NCI-H748 (cell line): Measurements from ENCODE around the gene ACR.

Source experiments
- DNase-seq: peaks from one replicate; lab custom pipeline; 2025; ENCODE audit not compliant: unreplicated experiment; lab: John Stamatoyannopoulos, UW

Gene ACR

DNA sequence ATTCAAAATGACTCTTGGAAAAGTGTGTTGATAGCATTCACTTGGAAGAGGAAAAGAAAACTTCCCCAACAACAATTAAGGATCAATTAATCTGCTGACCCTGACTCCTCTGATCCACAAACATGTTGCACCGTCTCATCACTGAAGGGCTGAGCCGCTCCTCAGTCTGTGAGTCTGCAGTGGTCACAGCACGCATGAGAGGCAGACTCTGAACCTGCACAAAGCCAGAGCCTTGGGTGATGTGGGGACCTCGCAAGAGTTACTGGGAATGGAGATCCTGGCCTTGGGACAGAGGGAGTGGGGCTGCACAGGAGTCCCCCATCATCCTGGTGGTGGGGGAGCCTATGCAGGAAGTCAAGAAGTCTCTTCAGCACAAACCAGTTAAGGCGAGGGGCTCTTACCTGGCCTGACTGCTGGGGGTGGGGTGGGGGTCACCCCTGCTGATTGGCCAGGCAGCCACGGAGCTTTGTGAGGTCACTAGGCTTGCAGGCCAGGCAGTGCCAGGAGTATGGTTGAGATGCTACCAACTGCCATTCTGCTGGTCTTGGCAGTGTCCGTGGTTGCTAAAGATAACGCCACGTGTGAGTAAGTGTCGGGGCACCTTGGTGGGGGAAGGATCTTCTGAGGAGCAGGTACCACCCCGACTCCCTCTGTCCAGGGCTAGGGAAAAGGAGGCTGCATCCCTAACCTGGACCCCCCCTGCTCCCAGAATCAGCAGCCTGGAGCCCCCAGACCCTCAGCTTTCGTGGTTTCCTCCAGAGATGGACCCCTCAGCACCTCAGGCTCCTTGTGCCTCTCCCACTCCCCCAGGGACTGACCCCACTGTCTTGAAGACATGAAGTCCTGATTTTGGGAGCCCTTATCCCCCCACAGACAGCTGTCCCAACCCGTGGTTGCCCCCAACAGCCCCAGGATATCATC, at the start of gene ACR:
ACR (plus strand) TSS at position 477 of the 921 bp plus-strand sequence; CDS start at position 509, 32 bp downstream.
- DNase-seq = no peak

DNA sequence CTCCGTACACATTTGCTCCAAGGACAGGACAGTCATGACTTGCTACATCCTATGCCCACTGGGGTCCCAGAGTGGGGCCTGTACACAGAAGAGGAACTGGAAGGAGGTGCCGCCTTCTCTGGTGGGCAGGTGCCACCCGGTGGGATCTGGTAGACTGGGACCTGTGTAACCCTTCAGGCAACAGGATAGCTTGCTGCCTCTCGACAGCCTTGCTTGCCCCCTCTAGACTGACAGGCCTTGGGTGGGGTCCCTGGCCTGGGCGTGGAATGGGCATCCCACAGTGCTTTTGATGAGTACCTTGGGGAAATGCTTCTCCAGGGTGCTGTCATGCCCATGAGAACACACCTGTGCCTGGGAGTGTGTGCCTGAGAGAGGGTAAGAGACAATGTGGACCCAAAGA, 49.6 kb upstream of the ACR start:
- no peak for DNase-seq

DNA sequence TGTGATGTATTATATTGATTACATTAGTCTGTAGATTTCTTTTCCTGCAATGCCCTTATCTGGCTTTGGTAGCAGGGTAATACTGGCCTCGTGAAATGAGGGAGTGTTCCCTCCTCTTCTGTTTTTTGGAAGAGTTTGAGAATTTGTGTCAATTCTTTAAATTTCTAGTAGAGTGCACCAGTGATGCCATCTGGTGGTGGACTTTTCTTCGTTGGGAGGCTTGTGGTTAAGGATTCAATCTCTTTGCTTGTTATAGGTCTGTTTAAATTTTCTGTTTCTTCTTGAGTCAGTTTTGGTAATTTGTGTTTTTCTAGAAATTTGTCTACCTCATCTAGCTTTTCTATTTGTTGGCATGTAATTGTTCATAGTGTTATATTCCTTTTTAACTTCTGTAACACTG, 46.5 kb upstream of the ACR start:
- DNase-seq = peak; percentile 44

DNA sequence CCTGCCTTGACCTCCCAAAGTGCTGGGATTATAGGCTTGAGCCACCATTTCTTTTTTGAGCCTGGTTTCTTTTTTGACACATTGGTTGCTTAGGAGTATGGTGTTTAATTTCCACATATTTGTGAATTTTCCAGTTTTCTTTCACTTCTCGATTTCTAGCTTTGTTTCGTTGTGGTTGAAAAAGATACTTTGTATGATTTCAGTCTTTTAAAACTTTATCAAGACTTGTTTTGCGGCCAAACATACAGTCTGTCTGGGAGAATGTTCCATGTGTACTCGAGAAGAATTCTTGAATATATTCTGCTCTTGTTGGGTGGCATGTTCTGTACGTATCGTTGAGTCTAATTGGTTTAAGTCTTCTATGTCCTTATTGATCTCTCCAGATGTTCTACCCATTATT, 44.5 kb upstream of the ACR start:
- DNase-seq = no peak

DNA sequence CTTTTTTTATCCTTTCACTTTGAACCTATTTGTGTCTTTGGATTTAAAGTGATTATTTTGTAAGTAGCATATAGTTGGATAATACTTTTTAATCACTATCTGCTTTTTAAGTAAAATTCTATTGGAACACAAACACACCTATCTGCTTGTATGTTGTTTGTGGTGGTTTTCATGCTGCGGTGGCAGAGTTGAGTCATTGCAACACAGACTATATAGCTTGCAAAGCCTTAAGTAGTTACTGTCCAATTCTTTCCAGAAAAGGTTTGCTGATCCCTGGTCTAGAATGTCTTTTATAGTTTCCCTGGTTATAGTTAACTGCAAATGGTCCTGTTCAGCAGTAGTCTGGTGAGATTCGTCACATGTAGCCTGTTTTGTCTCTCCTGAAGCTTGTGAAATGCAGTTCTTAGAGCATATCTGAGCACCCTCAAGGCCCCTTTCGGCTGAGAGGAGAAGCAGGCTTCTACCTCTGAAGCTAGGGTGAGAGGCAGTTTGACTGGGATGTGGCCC, 43.9 kb upstream of the ACR start:
- DNase-seq = no peak

DNA sequence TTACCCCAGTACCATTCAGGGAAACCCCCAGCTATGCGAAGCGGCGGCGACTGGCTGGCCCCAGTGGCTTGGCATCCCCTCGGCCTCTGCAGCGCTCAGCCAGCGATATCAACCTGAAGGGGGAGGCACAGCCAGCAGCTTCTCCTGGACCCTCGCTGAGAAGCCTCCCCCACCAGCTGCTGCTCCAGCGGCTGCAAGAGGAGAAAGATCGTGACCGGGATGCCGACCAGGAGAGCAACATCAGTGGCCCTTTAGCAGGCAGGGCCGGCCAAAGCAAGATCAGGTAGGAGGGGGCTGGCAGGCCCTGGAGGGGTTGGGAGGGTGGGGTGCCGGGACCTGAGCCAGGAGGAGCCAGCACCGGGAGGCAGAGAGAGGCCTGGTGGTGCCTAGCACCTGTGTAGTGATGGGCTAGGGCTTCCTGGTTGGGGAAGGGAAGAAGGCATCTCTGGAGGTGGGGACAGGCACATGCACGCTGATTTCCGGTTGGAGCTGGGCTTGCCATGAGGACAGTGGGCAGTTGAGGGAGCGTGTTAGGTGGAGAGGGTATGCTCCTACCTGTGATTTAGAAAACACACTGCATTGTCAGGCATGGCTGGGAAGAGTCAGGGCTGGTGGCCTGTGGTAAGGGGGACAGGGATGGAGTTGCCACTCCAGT, 43.1 kb upstream of the ACR start:
- DNase-seq = no peak

DNA sequence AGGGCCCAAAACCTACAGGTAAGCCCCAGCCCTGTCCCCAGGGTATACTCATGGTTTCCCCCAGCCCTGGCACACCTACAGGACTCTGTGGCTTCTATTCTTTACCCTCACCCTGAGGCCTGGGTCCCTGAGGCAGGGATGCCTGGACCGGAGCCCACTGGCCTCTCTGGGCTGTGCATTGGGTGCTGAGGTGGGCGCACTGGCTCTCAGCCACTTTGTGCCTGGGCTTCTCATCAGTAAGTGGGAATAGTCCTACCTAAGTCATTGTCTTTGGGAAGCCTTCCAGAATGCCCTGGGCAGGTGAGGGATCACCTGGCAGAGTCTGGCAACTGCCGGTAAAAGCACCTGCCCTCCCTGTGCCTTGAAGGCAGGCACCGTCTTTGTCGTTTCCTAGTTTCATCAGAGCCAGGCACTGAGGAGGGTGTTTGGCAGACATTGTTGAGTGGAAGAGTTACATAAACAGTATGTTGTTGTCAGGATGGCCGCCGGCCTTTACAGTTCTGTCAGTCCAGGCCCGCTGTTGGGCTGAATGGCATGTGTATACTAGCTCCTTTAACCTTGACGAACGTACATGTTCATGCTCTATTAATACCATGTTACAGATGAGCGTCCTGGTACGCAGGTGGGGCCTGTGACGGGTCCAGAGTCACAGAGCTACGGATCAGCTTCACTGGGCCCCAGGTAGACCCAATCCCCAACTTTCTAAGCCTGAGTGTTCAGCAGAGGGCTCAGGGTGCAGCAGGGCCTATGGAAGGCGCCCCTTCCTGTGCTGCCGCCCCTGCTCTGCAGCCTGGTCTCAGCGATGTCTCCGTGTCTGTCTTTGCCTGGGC, 42.4 kb upstream of the ACR start:
- DNase-seq = no peak

DNA sequence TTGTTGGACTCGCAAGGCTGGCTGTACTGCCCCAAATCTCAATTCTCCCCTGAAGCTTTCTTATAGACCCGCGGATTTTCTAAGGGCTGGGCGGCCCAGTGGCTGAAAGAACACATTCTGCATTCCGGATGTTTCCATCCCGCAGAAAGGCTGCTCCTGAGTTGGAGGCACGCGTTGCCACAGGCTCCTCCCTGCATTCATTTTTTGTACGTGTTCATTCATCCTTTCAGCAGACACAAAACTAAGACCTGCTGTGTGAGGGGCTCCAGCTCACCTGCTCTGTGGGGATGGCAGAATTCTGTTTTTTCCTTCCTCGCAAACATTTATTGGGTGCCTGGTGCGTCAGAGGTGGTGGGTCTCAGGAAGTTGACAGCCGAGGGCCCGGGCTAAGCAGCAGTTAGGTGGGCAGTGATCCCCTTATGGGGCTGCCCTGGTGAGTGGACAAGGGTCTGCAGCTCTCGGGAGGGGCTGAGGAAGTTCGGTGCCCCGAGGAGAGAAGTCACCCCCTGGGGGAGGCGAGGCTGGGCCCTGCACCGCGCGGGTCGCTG, 41.7 kb upstream of the ACR start:
- no peak for DNase-seq

DNA sequence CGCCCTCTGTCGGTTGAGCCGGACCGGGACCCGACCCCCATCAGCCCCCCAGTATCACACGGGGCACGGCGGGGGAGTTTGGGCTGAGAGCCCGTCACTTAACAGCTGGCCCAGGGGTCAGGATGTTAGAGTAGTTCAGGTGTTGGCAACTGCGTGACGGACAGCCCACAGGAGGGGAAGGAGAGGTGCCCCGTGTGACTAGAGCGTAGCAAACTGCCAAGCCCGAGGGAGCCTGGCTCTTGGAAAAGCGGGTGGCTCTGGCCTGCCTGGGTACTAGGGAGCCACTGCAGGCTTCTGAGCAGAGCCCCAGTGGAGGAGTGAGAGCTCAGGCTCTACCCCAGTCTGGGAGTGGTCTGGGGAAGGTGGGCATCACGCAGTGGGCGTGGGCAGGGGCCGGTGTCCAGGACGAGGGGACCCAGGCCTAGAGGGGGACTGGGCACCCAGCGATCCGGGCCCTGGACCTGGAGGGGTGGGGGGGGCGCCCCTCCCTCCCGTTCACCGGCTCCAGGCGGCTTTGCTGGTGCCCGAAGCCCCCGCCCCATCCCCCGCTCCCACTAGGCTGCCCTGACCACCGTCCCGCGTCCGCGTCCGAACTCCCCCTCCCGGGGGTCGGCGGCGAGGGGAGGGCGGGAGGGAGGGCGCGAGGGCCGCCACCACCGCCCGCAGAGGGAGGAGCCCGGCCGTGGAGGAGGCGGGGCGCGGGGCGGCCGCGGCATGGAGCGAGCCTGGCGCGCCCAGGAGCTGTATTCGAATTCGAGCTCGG, 41.0 kb upstream of the ACR start:
- peak; percentile 47 for DNase-seq

DNA sequence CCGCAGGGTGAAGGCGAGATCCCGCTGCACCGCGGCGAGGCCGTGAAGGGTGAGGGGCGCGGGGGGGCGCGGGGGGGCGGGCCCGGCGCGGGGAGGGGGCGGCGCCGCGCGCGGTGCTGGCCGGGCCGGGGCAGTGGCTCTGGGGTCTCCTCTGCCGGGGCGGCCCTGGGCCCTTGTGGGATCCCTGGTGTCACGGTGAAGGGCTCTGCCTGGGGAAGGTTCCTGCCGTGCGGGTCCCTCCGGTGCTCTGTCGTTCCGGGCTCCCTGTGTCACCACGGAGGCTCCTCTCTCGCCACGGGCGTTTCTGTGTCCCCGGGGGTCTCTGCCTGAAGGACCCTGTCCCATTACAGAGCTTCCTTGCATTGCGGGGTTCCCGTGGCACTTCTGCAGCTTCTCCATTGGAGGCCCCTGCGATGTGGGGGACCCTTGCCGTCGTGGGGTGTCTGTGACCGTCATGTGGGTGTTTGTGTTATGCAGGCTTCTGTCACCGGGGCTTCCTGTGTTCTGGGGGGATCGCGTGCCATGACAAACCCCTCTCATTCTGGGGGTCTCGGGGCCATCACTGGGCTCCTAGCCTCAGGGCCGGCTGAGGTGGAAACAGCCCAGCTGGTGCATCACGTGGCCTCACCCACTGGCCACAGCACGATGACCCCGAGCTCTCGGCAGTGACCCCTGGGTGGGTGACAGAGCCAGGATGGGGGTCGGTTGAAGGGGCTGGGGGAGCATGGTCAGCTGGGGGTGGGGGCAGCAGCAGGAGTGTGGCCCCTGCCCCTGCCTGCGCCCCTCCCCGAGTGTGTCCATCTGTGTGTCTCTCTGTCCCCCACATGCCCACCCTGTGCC, 40.1 kb upstream of the ACR start:
- DNase-seq = no peak

DNA sequence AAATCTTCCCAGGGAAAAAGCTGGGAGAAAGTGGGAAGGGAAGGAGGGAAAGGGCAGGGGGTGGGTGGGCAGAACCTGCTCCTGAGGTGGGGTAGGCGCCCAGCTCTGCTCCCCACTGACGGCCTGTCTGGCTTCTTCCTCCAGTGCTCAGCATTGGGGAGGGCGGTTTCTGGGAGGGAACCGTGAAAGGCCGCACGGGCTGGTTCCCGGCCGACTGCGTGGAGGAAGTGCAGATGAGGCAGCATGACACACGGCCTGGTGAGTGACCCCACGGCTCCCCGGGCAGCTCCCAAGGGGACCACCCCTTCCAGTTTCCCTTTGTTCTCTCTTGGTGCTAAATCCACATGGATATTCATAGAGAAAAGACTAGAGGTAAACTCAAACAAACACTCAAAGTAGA, 39.5 kb upstream of the ACR start:
- no peak for DNase-seq

DNA sequence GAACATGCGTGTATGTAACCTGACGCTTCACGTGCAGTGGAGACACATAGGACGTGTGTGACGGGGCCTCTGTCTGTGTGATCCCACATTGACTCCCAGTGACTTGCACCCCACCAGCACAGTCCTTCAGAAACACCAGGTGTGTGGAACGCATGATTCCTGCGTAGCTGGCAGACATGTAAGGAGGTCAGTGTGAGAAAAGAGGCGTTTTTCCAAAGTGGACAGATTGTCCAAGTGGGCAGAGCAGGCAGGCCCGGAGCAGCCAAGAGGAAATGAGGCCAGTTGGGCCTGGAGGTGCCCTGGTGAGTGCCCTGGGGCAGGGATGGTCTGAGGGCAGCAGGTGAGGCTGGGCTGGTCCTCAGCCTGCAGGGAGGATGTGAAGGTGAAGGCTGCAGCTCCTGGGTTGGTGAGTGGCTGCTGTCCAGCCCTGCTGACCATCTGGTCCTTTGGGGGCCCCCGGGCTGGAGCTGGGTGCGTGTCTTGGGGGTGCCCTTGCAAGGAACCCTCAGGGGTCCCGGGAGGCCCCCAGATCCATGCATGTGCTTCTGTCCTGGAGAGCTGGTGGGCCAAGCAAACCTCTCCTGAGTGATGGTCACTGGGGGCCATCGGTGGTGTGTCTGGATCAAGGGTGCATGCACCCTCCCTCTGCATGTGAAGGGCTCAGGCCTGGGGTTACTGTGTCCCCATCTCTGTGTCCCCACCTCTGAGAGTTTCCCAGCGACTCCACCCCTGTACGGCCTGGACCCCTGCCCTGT, 38.8 kb upstream of the ACR start:
- no peak for DNase-seq

DNA sequence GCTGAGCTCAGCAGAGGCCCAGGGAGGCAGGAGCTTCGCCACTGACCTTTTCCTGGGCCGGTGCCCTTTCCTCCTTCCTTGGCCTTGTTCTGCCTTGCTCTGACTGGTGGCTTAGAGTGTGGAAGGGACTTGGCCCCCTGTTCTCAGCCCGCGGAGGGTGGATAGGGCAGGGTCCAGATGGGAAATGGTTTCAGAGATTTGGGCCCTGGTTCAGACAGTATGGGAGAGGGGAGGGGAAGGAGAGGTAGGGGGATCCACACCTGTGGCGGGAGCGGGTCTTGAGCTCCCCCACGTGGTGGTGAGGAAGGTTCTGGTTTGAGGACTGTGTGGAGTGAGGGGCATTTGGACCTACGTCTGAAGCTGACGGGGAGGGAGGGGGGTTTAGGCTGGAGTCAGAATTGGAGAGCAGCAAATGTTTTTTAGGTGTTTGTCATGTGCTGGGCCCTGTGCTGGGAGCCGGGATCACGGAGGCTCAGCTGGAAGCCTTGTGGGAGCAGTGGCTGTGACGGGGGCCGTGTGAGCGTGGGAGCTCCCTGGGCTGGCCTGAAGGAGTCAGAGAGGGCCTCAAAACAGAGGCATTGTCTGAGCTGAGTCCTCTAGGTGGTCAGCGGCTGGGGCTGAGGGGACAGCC, 38.1 kb upstream of the ACR start:
- DNase-seq = peak; percentile 34

DNA sequence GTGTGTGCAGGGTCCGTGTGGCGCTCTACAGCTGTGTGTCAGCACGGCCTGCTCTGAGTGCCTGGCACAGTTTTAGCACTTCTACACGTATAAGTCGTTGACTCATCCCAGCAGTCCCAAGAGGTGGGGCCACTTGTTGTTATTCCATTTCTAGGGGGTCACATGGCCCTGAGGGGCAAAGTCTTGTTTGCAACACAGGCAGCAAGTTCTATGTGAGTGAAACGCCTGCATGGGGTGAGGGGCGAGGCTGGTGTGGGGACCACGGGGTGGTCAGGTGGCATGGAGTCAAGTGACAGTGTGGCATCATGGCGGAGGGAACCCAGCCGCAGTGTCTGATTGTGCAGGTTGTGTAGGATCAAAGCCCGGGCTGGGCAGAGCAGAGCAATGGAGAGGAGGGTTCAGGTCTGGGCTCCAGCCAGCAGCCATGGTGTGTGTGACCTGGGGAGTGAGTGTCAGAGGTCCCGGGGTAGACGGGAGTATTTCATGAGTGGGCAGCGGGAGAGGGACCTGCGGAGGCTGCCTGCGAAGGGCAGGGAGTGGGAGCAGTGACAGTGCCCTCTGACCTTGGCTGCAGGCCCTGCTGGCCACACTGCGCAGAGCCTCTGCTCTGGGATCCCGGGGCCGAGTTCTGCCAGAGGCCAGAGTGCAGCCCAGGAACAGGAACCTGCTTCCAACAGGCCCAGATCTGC, 37.5 kb upstream of the ACR start:
- DNase-seq = no peak

DNA sequence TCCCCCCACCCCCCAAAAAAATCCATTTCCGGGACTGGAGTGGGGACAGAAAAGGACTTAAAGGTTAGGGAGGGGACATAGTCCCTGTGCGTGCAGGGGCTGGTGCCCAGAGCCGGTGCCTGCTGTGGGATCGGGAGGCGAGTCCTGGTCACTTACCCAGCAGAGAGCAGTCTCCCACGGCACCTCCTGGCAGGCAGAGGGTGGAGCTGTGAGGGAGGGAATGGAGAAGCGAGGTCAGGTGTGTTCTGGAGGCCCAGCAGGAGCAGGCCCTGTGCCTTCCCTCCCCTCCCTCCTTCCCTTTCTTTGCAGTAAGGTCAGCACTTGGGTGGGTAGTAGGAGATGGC, 37.0 kb upstream of the ACR start:
- no peak for DNase-seq

DNA sequence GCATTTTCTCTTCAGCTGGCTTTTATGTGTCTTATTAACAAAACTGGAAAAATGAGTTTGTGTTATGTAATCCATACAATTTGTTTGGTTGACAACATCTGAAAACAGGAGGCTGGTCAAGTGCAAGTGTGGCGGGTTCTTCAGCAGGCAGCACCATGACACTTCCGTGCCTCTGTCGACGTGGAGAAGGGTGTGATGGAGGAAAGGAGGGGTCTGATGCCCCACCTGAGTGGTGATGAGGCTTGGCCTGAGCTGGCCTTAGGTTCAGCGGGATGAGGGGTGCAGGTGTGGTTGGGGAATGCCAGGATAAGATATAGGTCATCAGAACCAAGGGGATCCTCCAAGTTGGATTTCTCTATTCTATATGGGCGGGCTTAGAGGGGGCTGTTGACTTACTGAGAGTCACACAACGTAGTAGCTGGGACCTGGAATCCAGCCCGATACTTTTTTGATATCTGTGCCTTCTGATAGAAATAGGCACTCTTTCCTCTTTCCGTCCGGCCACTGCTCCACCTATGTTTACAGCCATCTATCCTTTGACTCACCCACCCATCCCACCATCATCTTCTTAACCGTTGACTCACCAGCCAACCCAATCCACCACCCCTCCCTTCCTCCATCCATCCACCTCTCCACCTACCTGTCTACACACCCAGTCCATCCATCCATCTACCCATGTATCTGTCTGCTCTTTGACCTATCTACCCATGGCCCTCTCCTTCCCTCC, 36.4 kb upstream of the ACR start:
- no peak for DNase-seq

DNA sequence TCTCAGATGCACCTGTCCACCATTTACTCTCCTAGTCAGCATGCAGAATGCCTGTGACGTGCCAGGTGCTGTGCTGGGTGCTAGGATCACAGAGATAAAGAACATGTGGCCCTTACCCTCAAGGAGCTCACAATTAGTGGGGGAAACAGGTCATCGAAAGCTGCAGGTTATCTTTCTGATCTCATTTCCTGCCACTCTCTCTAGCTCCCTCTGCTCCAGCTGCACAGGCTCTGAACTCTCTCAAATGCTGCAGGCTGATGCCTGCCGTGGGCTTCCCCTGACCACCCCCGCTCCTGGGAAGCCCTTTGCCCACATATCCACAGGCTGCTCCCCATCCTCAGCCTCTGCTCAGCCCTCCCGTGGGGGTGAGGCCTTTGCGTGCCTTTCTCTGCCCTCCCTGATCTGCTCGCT, 35.7 kb upstream of the ACR start:
- no peak for DNase-seq
